ENCODE data around the gene PER1.
"Not testable (repeated sequence)": the region's sequence is repeated elsewhere in the genome, so short reads cannot be mapped to it uniquely, and the experiment has no call there.

PER1 gene

DNA sequence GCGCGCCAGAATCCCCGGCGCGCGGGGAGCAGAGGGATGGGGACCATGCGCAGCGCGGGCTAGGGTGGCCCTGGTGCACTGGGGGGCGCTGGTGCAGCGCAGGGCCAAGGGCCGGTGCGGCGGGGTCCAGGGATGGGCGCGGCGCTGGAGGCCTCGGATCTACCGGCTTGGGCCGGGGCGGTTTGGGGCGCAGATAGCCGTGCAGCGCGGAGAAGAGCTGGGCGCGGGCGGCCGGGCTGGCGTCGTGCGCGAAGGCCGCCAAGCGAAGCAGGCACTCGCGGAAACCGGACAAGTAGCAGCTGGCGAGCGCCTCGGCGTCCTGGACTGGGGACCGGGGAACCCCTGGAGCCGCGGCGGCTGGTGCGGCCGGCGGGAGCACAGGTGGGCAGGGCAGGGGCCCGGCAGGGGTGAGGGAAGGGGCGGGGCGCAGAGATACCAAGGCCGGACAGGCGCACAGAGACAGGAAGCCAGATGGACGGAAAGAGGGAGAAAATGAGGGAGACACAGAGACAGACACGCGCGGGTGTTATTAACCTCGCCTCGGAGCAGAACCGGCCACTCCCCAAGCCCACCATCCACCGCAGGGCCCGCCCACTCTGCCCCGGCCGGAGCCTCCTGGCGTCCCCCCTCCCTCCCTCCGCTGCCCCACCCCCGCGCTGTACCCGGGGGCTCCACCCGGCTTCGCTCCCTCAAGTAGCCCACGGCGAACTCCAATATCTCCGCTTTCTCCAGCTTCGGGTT lies 30.4 kb downstream of the PER1 start:
- DNase-seq (ENCODE audit: low read depth): no peak

DNA sequence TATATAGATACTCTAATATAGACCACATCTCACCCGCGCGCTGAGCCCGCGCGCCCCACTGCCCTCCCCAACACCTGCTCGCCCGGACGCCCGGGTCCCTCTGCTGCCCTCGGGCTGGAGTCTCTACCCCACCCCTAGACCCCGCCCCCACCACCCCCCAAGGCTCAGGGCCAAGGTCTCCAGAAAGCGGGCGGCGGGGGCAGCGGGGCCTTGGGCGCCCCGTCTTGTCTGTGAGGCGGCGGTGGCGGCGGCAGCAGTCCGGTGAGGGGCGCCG lies 30.9 kb downstream of the PER1 start:
- no peak for DNase-seq (ENCODE audit: low read depth)

DNA sequence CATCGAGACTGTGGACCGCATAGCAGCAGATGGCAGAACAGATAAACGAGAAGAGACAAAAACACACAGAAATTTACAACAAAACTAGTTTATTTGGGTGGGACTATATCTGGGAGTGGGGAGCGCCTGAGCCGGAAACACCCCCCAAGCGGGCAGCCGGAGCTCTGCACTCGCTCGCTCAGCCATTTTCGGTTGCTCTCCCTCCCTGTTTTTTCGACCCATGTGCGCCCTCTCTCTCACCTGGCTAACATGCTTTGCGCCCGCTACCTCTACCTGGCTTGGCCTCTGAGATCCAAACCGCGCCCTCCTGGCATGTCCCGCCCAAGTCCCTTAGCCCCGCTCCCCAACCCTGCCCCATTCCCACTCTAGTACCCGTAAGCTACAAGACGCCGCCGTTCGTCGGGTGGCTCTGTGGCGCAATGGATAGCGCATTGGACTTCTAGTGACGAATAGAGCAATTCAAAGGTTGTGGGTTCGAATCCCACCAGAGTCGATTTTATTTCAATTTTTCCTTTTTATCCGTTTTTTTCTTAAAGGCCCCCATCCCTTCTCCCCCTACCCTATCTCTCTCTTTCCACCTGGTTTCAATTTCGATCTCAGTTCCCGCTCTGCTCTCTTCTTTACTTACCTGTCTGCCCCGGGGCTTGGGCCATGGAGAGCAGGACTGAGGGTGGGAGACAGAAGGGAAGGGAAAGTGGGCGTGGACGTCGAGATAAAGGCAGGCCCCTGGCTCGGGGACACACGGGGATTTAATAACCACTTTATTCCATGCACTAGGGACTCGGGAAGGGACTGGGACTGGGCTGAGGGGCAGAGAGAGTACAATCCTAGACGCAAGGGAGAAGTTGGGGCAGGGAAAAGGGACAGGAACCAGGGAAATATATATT lies 31.4 kb downstream of the PER1 start:
- DNase-seq (ENCODE audit: low read depth): peak; percentile 69

DNA sequence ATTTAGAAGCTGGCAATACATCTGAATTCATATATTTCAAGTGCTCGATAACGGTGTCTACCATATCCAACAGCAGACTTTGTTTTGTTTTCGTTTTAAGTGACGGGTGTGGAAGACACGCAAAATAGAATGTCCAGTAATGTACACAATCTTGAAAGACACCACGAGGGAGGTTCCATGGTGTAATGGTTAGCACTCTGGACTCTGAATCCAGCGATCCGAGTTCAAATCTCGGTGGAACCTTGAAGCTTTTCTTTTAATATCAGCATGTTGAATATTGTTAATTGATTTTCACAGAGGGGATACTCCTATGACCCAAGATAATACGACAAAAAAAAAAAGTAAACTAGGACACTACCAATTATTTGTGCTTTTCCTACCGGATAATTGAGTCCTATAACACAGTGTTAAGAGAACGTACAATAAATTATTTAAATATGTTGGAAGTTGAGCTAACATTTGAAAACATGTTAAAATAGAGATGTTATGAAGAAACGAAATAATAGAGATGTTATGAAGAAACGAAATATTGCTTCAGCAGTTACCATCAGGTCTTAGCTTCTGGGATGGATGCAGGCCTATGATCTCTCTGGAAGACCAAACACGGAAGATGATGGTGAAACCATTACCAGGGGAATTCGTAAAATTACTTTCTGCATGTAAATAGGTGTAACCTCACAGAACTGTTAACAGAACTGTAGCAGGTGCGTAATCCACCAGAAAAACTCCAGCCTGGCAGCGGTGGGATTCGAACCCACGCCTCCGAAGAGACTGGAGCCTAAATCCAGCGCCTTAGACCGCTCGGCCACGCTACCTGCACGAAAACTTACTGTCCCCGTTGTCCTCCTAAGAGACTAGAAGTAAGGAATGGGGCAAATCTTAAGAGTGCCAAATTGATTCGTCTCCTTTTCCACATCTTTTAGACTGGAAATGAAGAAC lies 32.4 kb downstream of the PER1 start:
- peak; percentile 79 for DNase-seq (ENCODE audit: low read depth)

DNA sequence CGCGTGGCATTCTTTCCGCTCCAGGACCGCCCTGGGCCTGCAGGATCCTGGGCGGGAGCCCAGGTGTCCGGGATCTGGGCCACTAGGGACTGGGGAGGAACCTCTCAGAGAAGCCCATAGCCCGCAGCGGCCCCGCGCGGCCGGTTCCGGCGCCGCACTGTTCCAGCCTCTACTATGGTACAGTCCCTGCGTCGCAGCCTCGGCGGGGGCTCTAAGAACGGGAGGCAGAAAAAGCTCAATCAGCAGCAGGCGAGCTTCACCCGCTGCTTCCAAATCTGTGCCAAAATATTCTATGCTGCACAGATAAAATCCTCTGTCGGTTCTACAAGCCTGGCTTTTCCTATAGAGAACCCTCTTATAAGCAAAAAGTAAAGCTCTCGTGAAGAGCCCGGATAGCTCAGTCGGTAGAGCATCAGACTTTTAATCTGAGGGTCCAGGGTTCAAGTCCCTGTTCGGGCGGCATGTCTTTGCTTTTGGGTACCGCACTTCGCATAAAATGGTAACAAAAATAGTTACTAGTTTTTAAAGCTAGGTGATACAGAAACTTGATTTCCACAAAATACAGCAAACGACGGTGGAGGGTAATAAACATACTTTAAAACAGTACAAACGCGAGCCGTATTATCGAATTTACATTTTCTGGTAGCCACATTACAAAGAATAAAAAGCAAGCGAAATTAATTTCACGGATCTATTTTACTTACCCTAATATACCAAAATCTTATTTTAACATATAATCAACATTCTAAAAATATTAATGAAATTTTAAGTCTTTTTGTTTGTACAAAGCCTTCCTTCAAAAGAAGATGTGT lies 33.2 kb downstream of the PER1 start:
- peak; percentile 79 for DNase-seq (ENCODE audit: low read depth)

DNA sequence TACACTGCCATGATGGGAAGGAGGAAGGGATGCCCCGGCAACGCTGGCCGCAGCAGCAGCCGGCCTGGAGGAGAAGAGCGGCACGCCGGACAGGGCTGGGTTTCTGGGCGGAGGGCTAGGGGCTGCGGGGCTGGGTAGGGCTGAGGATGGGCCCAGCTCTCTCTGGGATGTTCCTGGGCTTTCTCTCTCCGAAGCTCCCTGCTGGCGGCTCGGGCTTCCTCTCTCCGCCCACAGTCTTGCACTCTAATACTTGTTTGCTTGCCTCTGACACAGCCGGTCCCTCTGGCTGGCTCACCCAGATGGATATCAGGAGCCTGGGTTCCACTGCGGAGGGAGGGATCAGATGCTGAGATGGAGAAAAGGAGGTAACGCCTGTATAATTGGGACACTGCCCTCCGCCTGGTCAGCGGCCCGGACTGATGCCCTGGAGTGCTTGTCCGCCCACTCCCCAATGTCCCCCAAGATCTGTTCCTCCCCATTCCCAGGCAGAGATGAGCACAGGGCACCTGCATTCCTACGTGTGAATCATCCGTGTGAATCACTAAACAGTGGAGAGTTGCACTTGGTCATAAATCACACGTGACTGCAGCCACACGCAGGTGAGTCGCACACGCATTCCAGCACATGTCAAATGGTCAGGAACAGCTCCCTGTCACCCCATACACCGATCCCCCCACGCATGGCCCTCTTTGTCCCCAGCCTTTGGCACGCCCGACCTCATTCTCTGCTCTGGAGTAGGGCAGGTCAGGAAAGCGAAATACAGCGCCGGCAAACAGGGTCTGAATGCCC lies 34.0 kb downstream of the PER1 start, which contains the start of gene ALOXE3:
Gene ALOXE3 (minus strand): TSS at position 535 of the 789 bp plus-strand sequence. CDS start 524 bp downstream, at position 11.
- no peak for DNase-seq (ENCODE audit: low read depth)

DNA sequence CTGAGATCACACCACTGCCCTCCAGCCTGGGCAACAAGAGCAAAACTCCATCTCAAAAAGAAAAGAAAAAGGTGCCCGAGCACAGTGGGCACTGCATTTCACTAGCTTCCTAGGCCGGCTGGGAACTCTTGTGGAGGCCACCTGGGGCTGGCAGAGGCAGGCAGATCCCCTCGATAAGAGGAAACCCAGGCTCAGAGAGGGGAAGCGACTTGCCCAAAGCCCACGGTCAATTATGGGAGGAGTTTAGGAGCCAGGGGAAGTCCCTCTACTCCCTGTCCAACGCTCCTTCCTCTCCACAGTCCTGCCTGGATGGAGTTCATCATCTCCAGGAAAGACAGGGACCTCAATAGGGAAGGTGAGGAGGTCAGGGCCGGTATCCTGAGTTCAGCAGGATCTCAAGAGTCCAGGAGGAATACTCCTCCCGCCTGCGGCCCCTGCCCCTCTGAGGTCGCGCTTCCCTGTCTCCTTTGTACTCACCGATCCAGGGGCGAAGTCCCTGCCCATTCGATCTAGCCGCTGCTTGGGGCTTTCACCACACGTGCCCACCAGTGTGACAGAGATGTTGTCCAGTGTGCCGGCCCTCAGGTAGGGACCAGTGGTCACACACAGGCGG lies 34.7 kb downstream of the PER1 start:
- DNase-seq (ENCODE audit: low read depth): no peak

DNA sequence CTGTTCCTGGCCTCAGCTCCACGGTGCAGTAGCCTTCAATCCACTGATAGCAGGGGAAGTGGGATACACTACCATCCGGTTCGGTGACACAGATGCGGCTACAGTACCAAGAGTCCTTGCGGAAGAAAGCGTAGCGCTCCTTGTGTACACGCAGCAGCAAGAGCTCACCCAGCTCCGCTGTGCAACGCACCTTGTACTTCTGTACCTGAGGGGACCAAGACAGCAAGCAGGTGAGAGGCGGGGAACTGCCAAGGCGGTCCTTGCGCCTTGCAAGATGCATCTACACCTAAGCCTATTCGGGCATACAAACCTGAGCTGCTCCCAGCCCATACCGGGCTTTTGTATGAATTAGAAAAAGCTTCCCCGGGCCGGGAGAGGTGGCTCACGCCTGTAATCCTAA lies 35.4 kb downstream of the PER1 start:
- no peak for DNase-seq (ENCODE audit: low read depth)

DNA sequence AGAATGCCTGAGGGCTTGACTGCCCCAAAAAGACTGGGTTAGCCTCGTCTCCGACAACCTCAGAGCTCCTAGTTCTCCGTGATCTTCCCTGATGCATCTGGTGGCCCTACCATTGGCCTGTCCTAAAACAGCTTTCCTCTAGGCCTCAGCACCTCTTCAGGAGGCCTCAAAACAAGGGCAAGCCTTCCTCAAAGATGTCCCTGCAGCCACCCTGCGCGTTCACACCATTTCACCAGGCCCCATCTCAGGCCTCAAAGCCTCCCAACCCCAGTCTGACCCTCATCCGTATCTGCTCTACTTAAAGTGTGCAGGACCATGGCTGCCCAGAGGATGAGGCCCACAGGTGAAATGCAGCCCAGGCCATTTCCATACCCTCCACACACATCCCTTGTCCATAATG lies 41.3 kb downstream of the PER1 start:
- no peak for DNase-seq (ENCODE audit: low read depth)

DNA sequence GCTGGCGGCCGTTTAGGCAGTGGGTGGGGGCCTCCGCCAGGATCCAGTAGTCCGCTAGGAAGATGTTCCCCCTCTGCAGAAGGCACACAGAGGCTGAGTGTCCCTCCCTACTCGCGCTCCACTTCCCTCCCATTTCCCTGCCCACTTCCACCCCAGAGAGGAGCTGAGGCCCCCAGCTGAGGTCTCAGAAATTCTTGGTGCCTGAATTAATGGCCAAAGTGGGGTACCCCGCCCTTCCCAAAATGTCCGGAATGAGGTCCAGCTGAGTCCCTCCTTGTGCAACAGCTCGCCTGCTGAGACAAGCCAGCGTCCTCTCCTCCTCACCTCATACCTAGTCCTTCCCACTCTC lies 41.8 kb downstream of the PER1 start:
- DNase-seq (ENCODE audit: low read depth): no peak

DNA sequence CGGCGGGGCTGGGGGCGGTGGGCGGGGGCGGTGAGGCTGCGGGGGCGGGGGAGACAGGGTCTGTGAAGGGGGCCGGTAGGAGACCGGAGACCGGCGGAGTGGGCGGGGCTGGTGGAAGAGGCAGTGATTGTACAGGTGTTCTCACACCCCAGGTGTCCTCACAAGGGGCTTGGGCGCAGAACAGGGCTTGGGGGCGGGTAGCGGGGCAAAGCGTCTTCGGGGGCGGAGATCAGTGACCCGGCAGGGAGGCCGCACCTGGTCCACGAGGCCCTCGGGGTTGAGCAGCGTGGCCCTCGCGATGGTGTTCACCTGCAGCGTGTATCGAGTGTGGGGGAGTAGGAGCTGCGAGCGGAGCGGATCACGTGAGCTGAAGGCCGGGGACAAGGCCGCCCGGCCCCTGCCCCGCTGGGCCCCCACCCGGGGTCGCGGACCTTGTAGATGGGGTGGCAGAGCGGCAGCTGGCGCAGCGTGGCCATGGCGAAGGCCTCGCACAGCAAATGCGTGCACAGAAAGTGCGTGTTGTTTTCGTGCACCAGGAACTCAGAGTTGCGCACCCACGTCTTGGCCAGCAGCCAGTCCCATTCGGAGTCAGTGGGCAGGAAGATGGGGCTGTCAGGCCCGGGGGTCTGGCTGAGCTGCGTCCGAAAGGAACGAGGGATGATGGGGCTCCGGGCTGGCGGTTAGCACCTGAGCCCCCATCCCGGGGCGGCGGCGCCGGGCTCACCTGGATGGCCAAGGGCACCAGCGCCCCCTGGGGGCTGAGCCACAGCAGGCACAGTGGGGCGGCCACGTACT lies 42.3 kb downstream of the PER1 start:
- DNase-seq (ENCODE audit: low read depth): peak; percentile 70

DNA sequence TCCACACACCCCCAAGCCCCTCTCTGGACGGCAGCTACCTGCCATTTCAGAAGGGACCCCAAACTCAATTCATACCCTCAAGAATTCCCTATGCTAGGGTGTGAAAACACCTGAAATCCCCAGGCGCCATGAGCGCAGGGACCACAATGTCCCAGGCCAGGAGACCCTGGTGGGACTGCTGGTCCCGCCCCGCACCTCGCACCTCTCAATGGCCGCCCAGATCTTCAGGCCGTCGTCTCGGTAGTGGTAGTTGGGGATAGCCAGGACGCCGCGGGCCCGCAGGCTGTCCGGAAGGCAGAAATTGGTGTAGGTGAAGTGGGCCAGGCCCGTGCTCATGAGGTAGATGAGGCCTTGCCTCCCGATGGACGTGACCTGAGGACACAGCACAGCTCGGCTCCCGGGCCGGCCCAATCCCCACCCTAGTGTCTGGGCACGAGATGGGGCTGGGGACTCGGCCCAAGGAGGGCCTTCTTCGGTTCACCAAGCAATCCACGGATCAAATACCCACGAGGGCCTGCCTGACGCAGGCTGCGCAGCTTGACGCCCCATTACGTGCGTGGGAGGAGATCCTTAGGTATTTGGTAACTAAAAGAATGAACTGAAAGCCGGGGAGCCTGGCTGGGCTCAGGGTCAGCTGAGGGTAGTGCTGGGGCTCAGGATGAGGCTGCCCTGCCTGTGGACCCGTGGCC lies 43.1 kb downstream of the PER1 start:
- DNase-seq (ENCODE audit: low read depth): no peak

DNA sequence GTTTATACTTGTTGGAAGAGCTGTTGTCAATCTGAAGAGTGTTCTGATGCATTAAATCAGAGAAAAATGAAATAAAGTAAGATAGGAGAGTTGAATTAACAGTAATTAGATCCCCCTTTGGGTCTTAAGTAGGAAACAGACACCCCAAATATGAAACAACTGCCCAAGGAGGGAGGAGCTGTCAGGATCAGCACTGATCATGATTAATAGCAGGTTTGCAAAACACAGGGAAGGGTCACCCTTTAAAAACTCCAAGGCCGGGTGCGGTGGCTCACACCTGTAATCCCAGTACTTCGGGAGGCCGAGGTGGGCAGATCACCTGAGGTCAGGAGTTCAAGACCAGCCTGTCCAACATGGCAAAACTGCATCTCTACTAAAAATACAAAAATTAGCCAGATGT lies 45.2 kb downstream of the PER1 start:
- DNase-seq (ENCODE audit: low read depth): not testable (repeated sequence)

DNA sequence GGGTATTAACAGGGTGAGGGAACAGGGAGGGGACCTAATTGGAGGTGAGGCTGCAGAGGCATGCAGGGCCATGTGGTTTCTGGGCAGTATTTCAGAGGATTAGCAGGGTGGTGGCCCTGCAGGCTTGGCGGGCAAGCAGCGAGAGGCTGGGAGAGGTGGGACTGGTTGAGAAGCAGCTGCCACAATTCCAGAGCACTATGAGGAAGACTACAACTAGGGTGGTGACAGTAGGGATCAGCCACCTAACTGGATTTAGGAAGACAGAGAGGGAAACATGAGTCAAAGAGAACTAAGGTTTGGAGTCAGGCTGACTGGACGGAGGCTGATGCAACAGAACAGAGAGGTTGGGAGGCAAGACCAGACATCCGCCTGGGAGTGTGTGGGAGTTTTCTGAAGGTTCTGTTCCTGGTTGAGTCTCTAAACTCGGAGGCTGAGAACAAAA lies 46.2 kb downstream of the PER1 start:
- no peak for DNase-seq (ENCODE audit: low read depth)

DNA sequence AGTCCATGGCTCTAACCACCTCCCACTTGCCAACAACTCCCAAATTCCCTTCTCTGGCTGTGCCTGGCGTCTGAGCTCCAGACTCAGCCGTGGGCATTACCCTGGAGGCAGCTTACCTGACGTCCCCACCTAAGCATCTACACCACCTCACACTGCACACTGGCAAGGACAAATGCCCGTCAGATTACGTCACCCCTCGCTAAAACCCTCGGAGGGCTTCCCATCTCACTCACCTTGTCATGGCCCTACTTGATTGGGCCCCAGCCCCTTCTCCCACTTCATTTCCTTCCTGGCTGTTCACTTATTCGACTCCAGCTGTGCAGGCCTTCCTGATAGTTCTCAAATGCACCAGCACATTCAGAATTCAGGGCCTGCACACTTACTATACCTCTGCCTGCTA lies 47.3 kb downstream of the PER1 start:
- DNase-seq (ENCODE audit: low read depth): no peak

DNA sequence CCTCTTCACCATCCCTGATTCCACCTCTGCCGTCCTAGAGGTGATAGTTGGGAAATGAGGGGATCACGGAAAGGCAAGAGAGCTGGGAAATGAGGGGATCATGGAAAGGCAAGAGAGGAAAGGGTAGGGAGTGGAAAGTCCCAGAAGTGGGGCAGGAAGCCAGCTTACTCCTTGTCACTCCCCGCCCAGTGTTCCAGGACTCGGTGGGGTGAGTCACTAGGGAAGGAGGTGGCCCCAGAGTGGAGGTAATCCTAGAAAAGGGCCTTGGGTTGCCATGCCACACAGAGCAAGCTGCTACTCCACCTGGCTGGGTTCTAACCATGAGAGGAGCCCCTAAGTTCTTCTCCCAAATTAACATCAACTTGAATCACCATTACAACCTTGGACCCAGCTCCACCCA lies 48.7 kb downstream of the PER1 start:
- no peak for DNase-seq (ENCODE audit: low read depth)

DNA sequence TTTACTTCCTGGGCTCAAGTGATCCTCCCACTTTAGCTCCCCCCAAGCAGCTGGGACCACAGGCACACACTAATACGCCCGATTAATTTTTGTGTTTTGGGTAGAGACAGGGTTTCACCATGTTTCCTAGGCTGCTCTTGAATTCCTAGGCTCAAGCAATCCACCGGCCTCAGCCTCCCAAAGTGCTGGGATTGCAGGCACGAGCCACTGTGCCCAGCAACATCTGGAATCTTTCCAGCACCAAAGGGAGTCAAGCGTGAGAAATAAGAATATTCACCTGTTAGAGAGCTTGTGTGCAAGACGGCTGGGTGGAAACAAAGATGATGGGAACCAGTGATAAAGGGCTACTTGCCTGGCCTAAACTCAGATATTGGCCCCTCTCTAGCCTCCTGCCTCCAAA lies 50.5 kb downstream of the PER1 start:
- DNase-seq (ENCODE audit: low read depth): no peak

DNA sequence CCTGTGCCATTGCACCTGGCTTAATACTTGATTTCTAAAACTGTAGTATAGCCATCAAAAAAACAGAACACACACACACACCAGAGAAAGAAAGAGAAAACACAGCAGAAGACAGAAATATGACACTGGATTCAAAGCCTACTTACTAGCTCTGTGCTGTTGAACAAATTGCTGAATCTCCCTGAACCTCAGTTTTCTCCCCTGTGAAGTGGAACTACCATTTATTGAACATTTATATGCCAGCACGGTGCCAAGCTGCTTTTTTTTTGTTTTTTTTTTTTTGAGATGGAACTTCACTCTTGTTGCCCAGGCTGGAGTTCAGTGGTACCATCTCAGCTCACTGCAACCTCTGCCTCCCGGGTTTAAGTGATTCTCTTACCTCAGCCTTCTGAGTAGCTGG lies 51.4 kb downstream of the PER1 start:
- no peak for DNase-seq (ENCODE audit: low read depth)

DNA sequence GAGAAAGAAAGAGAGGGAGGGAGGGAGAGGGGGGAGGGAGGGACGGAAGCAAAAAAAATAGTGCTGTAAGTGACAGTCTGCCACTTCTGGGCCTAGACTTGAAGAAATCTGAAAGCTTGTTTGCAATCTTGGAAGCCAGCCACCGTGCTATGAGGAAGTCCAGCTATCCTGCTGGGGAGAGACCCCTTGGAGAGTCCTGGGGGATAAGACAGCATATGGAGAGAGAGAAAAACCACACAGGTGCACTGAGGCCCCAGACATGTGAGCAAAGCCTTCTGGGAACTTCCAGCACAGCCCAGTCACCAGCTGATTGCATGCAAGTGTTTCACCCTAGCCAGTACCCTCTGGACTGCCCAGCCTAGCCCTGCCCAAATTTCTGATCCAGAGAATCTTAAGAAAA lies 52.1 kb downstream of the PER1 start:
- DNase-seq (ENCODE audit: low read depth): no peak

All from stimulated activated CD8-positive, alpha-beta memory T cell treated with anti-CD3 and anti-CD28 coated beads, Interleukin-4, amount 100 ng/mL, for 24 hours (primary cell).